Stimulated activated CD8-positive, alpha-beta memory T cell treated with anti-CD3 and anti-CD28 coated beads, Interleukin-15, amount 100 ng/mL, for 4 hours (primary cell): ENCODE results near the gene TMEM140.
"Not testable (repeated sequence)": the region's sequence is repeated elsewhere in the genome, so short reads cannot be mapped to it uniquely, and the experiment has no call there.

Source experiments
- DNase-seq, 2 donors: peaks; one replicate each; pipeline ENCODE4 v3.0.0-alpha.2; 2020; ENCODE audit warnings: low read depth in 2 of 2

Gene TMEM140

GRCh38 chr7:135195156-135195555 is 47.3 kb downstream of the TMEM140 start:
- DNase-seq = no peak

- DNase-seq = no peak
Observed at GRCh38 chr7:135195968-135196629, 48.2 kb downstream of the TMEM140 start.

GRCh38 chr7:135197343-135197742 is 49.5 kb downstream of the TMEM140 start:
- DNase-seq = no peak

- DNase-seq = no peak
Observed at GRCh38 chr7:135197906-135198655, 50.2 kb downstream of the TMEM140 start.

GRCh38 chr7:135199439-135199838 is 51.6 kb downstream of the TMEM140 start:
- no peak for DNase-seq

- DNase-seq = no peak
Observed at GRCh38 chr7:135200821-135201331, 53.0 kb downstream of the TMEM140 start.

GRCh38 chr7:135201350-135201749 is 53.5 kb downstream of the TMEM140 start:
- no peak for DNase-seq

- no peak for DNase-seq
Observed at GRCh38 chr7:135204341-135204749, 56.5 kb downstream of the TMEM140 start.

- DNase-seq = no peak
Observed at GRCh38 chr7:135204876-135205275, 57.0 kb downstream of the TMEM140 start.

GRCh38 chr7:135205850-135206249 is 58.0 kb downstream of the TMEM140 start:
- no peak for DNase-seq

GRCh38 chr7:135206941-135207391 is 59.1 kb downstream of the TMEM140 start:
- no peak for DNase-seq

GRCh38 chr7:135207406-135208101 is 59.7 kb downstream of the TMEM140 start:
- DNase-seq = no peak

- DNase-seq = no peak
Observed at GRCh38 chr7:135208102-135208793, 60.4 kb downstream of the TMEM140 start.

- DNase-seq = no peak
Observed at GRCh38 chr7:135209225-135209834, 61.5 kb downstream of the TMEM140 start.

GRCh38 chr7:135210888-135211178 is 63.0 kb downstream of the TMEM140 start:
- DNase-seq = no peak

GRCh38 chr7:135211179-135211945 is 63.5 kb downstream of the TMEM140 start, which contains the start of gene WDR91:
TSS of gene WDR91 (minus strand) at chr7:135211526. CDS start at chr7:135211502, 24 bp downstream.
- peak; percentile 89 to 97 for DNase-seq

- not testable (repeated sequence) for DNase-seq
Observed at GRCh38 chr7:135211946-135212685, 64.2 kb downstream of the TMEM140 start.

- DNase-seq = no peak
Observed at GRCh38 chr7:135213831-135214230, 66.0 kb downstream of the TMEM140 start.

GRCh38 chr7:135215180-135215579 is 67.3 kb downstream of the TMEM140 start:
- no peak for DNase-seq

GRCh38 chr7:135215698-135216097 is 67.8 kb downstream of the TMEM140 start:
- DNase-seq = no peak
